Astrocyte (in vitro differentiated cells and primary cell): ENCODE results near the gene ARID2. TPM values are rescaled to one million over a fixed set of nuclear protein-coding genes. Genes with fewer than 3 reads are reported as not detected.
A peak's percentile ranks its signal among the peaks of the same experiment; 100 is the strongest.

Experiments
- DNase-seq: peaks from one replicate; pipeline ENCODE4 v3.0.0-alpha.2; 2010; ENCODE audit warnings: low read depth
- FAIRE-seq: peaks from 2 replicates; lab custom pipeline; 2011; peaks lifted over from hg19 to GRCh38; lab: Jason Lieb, UNC
- H2AFZ ChIP-seq: 2 replicates; pipeline ENCODE4 v1.6.0; 2012; ENCODE audit warnings: low read depth, low read length, inconsistent platforms
- H3K27ac ChIP-seq: 2 replicates; pipeline ENCODE4 v1.5.1; 2011; ENCODE audit warnings: low read depth, low read length, inconsistent platforms
- H3K27me3 ChIP-seq: 2 replicates; pipeline ENCODE4 v1.6.0; 2011; ENCODE audit warnings: low read length, inconsistent platforms; ENCODE audit not compliant: insufficient read depth
- H3K36me3 ChIP-seq: 2 replicates; pipeline ENCODE4 v1.5.1; 2011; ENCODE audit warnings: low read length, inconsistent platforms; ENCODE audit not compliant: insufficient read depth
- H3K4me1 ChIP-seq: 2 replicates; pipeline ENCODE4 v1.5.1; 2011; ENCODE audit warnings: low read length, inconsistent platforms; ENCODE audit not compliant: insufficient read depth
- H3K4me2 ChIP-seq: 2 replicates; pipeline ENCODE4 v1.6.0; 2012; ENCODE audit warnings: low read length, inconsistent platforms
- H3K4me3 ChIP-seq: 2 replicates; pipeline ENCODE4 v1.5.1; 2011; ENCODE audit warnings: low read depth, mild to moderate bottlenecking, low read length, inconsistent platforms; ENCODE audit not compliant: insufficient read depth
- H3K79me2 ChIP-seq: 2 replicates; pipeline ENCODE4 v1.6.0; 2012; ENCODE audit warnings: mild to moderate bottlenecking, low read length, inconsistent platforms; ENCODE audit not compliant: insufficient read depth
- H3K9ac ChIP-seq: 2 replicates; pipeline ENCODE4 v1.6.0; 2012; ENCODE audit warnings: mild to moderate bottlenecking, low read length, inconsistent platforms
- H3K9me3 ChIP-seq: 2 replicates; pipeline ENCODE4 v1.5.1; 2012; ENCODE audit warnings: low read depth, mild to moderate bottlenecking, low read length, inconsistent platforms; ENCODE audit not compliant: insufficient read depth
- H4K20me1 ChIP-seq: 2 replicates; pipeline ENCODE4 v1.6.0; 2012; ENCODE audit warnings: low read length, inconsistent platforms; ENCODE audit not compliant: insufficient read depth
- H3K27ac Mint-ChIP-seq: one replicate; pipeline ENCODE4 v1.8.0; 2021; ENCODE audit warnings: mild to moderate bottlenecking, mixed read lengths; ENCODE audit not compliant: unreplicated experiment
- H3K27me3 Mint-ChIP-seq: one replicate; pipeline ENCODE4 v1.8.0; 2021; ENCODE audit warnings: low read depth, mixed read lengths; ENCODE audit not compliant: unreplicated experiment
- H3K36me3 Mint-ChIP-seq: one replicate; pipeline ENCODE4 v1.8.0; 2021; ENCODE audit warnings: low read depth, mixed read lengths; ENCODE audit not compliant: unreplicated experiment
- H3K4me1 Mint-ChIP-seq: one replicate; pipeline ENCODE4 v1.8.0; 2021; ENCODE audit warnings: low read depth, mixed read lengths; ENCODE audit not compliant: unreplicated experiment
- H3K4me3 Mint-ChIP-seq: one replicate; pipeline ENCODE4 v1.8.0; 2021; ENCODE audit warnings: mild to moderate bottlenecking, moderate library complexity, mixed read lengths; ENCODE audit not compliant: unreplicated experiment
- H3K9me3 Mint-ChIP-seq: one replicate; pipeline ENCODE4 v1.8.0; 2021; ENCODE audit warnings: mild to moderate bottlenecking, mixed read lengths; ENCODE audit not compliant: unreplicated experiment
- EZH2 ChIP-seq: IDR thresholded peaks from 2 replicates; pipeline ENCODE4 v1.6.1; 2012; ENCODE audit warnings: mild to moderate bottlenecking, low read length, inconsistent platforms; ENCODE audit not compliant: insufficient read depth
- total RNA-seq: library from RNA; stranded (reverse); gene quantifications from 2 replicates; pipeline ENCODE4 v1.2.1, GENCODE V29; 2021
- TF ChIP-seq, protein P1 (sequence below): IDR thresholded peaks from 2 replicates; pipeline ENCODE4 v1.5.1; 2011; ENCODE audit warnings: low read depth, mild to moderate bottlenecking, inconsistent platforms, low read length, moderate library complexity; ENCODE audit not compliant: insufficient read depth

Gene ARID2
- total RNA-seq, 1 donor from 2014 or later, result 23.8 TPM

DNA sequence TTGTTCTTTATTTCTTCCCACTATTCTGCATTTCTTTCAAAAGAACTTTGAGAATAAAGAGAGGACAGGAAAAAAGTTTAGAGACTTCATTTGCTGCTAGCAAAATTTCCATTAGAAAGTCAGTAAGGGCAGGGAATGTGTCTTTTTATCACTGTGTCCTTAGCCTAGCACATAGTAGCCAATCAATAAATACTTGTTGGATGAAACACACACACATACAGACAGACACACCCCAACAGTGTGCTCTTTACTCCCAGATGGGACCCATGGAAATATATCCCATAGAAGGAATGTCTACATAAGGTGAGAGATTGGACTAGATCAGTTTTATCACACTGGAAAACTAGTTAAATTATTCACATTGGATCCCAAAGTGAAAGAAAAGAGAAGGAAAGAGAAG lies 21.1 kb upstream of the ARID2 start:
- Histone ChIP-seq H3K27ac (no peak overlapping the region), H2AFZ (no peak overlapping the region), H4K20me1 (no peaks in the 10 kb centered on the region), H3K79me2 (no peaks in the 10 kb centered on the region), H3K9ac (no peak overlapping the region), H3K27me3 (no peaks in the 10 kb centered on the region), H3K9me3 (no peaks in the 10 kb centered on the region), H3K4me1 (no peaks in the 10 kb centered on the region), H3K4me3 (no peak overlapping the region), H3K4me2 (no peak overlapping the region), H3K36me3 (no peaks in the 10 kb centered on the region)
- Mint-ChIP-seq H3K36me3 (no peaks in the 10 kb centered on the region), H3K27me3 (no peaks in the 10 kb centered on the region), H3K4me3 (peak overlapping the region; percentile 37), H3K27ac (peak overlapping the region; percentile 77), H3K4me1 (peaks cover 18% of the 10 kb centered on the region), H3K9me3 (no peaks in the 10 kb centered on the region)
- DNase-seq (no peak), FAIRE-seq (no peak)
- no peak for TF ChIP-seq EZH2

- no peaks in the 10 kb centered on the region for H3K27me3 ChIP-seq
- H3K9me3 ChIP-seq, result no peaks in the 10 kb centered on the region
- H4K20me1 ChIP-seq, result no peaks in the 10 kb centered on the region
- H3K9ac ChIP-seq, result no peak overlapping the region
- H3K4me1 ChIP-seq, result no peaks in the 10 kb centered on the region
- TF ChIP-seq, protein P1, sequence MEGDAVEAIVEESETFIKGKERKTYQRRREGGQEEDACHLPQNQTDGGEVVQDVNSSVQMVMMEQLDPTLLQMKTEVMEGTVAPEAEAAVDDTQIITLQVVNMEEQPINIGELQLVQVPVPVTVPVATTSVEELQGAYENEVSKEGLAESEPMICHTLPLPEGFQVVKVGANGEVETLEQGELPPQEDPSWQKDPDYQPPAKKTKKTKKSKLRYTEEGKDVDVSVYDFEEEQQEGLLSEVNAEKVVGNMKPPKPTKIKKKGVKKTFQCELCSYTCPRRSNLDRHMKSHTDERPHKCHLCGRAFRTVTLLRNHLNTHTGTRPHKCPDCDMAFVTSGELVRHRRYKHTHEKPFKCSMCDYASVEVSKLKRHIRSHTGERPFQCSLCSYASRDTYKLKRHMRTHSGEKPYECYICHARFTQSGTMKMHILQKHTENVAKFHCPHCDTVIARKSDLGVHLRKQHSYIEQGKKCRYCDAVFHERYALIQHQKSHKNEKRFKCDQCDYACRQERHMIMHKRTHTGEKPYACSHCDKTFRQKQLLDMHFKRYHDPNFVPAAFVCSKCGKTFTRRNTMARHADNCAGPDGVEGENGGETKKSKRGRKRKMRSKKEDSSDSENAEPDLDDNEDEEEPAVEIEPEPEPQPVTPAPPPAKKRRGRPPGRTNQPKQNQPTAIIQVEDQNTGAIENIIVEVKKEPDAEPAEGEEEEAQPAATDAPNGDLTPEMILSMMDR, result no peak
- TF ChIP-seq EZH2, result no peak
- FAIRE-seq, result no peak
- no peaks in the 10 kb centered on the region for H3K36me3 ChIP-seq
- H2AFZ ChIP-seq, result no peak overlapping the region
- no peak overlapping the region for H3K4me3 ChIP-seq
- no peaks in the 10 kb centered on the region for H3K79me2 ChIP-seq
- no peaks in the 10 kb centered on the region for H3K36me3 Mint-ChIP-seq
- no peaks in the 10 kb centered on the region for H3K9me3 Mint-ChIP-seq
- no peak overlapping the region for H3K27ac ChIP-seq
- no peak overlapping the region for H3K4me2 ChIP-seq
- peak overlapping the region; percentile 77 for H3K27ac Mint-ChIP-seq
- DNase-seq, result peak; percentile 32
- H3K4me3 Mint-ChIP-seq, result no peak overlapping the region
- H3K4me1 Mint-ChIP-seq, result peaks cover 18% of the 10 kb centered on the region
- no peaks in the 10 kb centered on the region for H3K27me3 Mint-ChIP-seq
Observed at GRCh38 chr12:45708901-45709300, 20.6 kb upstream of the ARID2 start.

GRCh38 chr12:45712319-45712718 lies 17.2 kb upstream of the ARID2 start:
- TF ChIP-seq EZH2, result no peak
- TF ChIP-seq, protein P1, result no peak
- H3K27me3 Mint-ChIP-seq, result no peaks in the 10 kb centered on the region
- peaks cover 18% of the 10 kb centered on the region for H3K4me1 Mint-ChIP-seq
- FAIRE-seq, result no peak
- H3K36me3 Mint-ChIP-seq, result no peaks in the 10 kb centered on the region
- Histone ChIP-seq H3K36me3 (no peaks in the 10 kb centered on the region), H3K4me3 (no peak overlapping the region), H3K79me2 (no peaks in the 10 kb centered on the region), H3K27me3 (no peaks in the 10 kb centered on the region), H3K9ac (no peak overlapping the region), H3K27ac (no peak overlapping the region), H3K4me1 (no peaks in the 10 kb centered on the region), H4K20me1 (no peaks in the 10 kb centered on the region), H3K9me3 (no peaks in the 10 kb centered on the region), H3K4me2 (no peak overlapping the region), H2AFZ (no peak overlapping the region)
- H3K9me3 Mint-ChIP-seq, result no peaks in the 10 kb centered on the region
- DNase-seq, result no peak
- no peak overlapping the region for H3K4me3 Mint-ChIP-seq
- no peak overlapping the region for H3K27ac Mint-ChIP-seq
